Posterior vena cava (tissue), 2 donors: ENCODE results near the gene HIVEP3. TPM values are rescaled to one million over a fixed set of nuclear protein-coding genes. Genes with fewer than 3 reads are reported as not detected.

Experiments
- DNase-seq: peaks from one replicate; pipeline ENCODE4 v3.0.0-alpha.2; 2020; ENCODE audit warnings: low spot score
- intact Hi-C, 2 donors: fragments of 100-400 bp; cut with DNase I; formaldehyde crosslinking; loops; one replicate each; pipeline versions ENCODE4 v1.14.1 to v1.14.2; 2022 to 2023
- total RNA-seq, 2 donors: library from RNA; stranded (reverse); fragmentation: NEBNext Ultra II Directional; extraction: Animal tissue kit (Norgen Biotek cat#: 25700); gene quantifications; one replicate each; pipeline ENCODE4 v1.2.1, GENCODE V29; 2021
- donor health status: DM: yes; HTN: yes; CAD: no.
- donor health status: DM: yes; HTN: yes; CAD: no.

The HIVEP3 gene
- total RNA-seq, 2 donors from 2014 or later = 4.1 to 5.5 TPM

DNA sequence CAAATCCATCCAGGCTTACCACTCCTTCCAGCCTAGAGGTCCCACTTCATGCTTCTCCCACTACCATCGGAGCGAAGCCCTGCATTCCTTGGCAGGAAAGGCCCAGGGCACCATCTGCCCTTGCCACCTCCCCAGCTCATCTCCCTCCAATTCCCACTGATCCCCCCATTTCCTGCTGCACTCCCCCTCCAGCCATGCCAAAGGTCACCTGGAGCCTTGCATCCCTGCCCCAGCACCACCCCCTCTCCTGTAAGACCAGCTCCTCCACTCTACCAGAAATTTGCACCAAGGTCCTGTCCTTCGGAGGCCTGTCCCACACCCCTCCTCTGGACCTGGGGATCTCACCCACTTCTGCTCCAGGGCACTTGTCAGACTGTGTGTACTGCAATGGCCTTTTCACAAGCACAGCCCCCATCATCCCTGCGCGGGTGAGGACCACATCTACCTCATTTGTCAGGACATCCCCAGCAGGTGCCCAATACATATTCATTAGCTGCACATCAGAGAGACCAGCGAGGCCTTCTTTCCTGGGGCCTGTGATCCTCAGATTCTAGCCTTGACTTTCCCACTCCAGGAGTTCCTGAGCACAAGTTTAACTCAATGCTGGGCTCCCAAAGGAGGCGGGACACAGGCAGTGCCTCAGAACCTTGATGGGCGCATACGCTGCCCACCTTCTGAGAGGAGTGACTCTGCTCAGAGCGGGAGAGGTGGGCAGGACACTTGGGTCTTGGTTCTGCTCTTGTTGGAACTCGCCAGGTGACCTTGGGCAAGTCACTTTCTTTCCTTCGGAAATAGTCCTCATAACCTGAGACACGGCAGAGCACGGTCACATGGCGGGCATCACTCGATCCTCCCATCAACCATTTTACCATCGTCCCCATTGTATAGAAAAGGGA lies 384.3 kb downstream of the HIVEP3 start:
- intact Hi-C loops = no loop called here
- peak; percentile 41 for DNase-seq

DNA sequence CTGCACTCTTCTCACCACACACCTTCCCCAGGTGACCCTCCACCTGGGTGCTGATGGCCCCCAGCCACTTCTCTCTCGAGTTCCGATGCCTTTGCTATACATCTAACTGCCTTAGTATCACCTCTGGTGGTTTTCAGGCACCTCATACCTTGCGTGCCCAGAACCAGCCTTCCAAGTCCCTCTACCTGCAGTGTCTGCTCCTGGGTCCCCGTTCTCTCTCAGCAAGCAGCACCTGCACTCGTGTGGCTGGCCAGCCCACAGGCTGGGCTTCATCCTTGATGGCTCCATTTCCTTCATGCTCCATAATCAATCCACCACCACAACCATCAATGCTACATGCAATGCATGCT lies 385.0 kb downstream of the HIVEP3 start:
- intact Hi-C loops = no loop called here
- DNase-seq = peak; percentile 37

DNA sequence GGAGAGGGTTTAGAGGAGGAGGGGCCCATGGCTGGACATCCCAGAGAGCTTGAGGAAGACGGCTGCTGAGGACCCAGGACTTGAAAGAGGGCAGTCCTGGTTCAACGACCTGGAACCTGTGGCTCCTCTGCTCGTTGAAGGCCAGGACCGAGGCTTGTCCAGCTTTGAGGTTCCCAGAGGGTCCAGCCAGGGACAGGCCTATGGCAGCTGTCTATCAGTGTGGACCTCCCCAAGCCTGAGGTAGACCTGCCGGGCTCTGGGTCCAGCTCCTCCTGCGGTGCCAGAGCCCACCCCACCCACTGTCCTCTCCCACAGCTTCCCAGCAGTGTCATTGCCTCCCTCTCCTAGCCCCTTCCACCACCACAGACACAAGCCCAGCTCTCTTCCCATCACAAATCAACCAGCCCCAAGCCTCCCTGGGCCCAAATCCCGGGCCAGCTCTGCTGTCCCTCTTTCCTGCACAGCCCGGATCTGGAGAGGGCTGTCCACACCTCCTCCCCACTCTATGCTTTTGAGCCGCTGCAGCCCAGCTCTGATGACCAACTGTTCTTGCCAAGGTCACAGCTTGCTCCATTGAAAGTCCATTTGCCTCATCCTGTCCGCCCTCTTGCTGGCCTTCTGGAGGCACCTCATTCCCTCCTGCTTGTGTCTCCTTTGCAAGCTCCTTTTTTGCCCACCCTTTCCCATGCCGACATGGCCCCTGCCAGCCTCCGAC lies 385.5 kb downstream of the HIVEP3 start:
- intact Hi-C loops = no loop called here
- DNase-seq = peak; percentile 67

DNA sequence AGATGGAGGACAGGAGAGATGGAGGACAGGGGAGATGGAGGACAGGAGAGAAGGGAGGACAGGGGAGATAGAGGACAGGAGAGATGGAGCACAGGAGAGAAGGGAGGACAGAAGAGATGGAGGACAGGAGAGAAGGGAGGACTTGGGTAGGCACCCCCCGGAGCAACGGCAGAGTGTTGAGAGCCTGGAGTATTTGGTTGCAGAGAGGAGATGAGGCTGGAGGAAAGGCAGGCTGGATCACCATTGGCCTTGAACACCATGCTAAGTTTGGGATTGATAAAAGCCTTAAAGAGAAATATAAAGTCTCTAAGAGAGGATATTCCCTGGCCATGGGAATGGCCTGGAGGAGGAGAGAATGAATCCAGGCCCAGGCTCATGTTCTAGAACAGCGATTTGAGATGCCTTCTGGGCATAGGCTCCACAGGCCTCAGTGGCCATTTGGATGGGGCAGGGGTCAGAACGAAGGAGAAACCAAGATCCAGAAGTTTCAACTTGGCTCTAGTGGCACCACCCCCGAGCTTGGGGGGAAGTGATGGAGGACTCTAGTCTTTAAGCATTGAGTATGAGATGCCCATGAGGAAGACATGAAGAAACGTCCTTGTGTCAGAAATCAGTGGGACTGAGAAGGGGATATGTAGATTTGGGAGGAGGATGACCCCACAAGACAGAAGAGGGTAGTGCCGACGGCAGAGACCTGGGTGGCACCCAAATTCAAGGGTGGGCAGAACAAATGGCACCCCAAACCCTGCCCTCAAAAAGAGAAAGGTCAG lies 386.3 kb downstream of the HIVEP3 start:
- DNase-seq = peak; percentile 50

DNA sequence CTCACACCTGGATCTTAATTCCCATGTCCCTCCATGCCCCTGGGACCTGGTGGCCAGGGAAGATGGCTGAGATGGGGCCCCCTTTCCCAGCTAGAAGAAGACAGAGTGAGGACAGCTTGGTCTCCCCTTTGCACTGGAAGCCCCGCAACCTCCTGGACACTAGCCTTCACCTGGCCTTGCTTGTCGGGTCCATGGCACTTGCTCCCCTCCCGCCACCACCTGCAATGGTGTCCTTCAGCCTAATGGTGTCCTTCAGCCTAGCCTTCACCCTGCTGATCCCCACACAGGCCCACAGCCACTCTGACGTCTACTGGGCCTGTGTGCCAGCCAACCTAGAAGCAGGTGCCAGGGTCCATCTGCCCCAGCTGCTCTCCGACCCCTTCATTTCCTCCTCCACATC lies 388.3 kb downstream of the HIVEP3 start:
- DNase-seq = peak; percentile 26
- intact Hi-C loops = no loop called here

More for the DNA sequence above, 386.3 kb downstream of the HIVEP3 start:
- intact Hi-C loops = no loop called here

DNA sequence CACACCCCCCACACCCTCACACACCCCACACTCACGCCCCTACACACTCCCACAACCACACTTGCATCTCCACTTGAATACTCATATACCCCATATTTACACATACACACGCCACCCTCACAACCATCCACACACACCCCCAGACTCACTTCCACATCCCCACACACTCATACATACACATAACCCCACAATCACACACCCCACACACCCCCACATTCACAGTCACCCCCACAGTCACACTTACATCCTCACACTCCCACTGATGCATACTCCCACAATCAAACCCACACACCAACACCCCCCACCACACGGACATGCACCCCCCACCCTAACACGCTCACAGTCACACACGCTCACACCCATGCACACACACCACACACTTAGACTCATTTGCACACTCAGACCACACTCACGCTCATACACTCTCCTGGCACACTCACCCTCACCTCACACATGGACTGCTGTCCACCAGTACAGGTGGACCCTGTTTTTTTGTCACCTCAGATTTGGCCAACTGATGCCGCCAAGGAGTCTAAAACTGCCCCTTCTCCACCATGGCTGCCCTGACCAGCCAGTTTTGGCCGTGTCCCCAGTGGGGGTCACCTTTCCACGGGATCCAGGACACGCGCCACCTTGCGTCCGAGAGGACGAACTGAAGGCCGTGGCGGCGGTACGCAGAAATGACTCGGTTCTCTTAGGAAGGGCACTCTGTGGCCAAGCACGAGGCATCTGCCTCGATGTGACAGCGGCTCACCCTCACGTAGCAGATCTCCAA lies 388.9 kb downstream of the HIVEP3 start:
- intact Hi-C loops = no loop called here
- peak; percentile 73 for DNase-seq

DNA sequence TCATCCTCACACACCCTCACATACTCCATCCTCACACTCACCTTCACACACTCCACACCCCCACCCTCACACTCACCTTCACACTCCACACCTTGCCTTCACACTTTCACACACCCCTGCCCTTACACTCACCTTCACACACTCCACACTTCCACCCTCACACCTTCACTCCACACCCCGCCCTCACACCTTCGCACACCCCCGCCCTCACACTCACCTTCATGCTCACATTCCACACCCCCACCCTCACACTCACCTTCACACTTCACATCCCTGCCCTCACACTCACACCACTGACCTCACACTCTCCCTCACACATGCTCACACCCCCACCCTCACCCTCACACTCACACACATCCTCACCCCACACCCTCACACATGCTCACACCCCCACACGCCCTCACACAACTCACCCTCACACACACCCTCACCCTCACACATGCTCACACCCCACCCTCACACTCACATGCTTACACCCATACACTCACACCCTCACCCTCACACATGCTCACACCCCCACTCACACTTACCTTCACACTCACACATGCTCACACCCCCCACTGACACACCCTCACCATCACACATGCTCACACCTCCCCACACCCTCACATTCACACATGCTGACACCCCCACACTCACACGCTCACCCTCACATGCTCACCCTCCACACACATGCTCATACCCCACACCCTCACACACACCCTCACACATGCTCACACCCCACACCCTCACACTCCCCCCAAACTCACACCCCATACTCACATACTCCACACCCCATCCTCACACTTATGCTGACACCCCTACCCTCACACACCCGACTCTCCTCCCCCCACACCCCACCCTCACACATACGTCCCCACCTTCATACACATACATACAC lies 389.8 kb downstream of the HIVEP3 start:
- intact Hi-C loops = no loop called here
- DNase-seq = peak; percentile 23

DNA sequence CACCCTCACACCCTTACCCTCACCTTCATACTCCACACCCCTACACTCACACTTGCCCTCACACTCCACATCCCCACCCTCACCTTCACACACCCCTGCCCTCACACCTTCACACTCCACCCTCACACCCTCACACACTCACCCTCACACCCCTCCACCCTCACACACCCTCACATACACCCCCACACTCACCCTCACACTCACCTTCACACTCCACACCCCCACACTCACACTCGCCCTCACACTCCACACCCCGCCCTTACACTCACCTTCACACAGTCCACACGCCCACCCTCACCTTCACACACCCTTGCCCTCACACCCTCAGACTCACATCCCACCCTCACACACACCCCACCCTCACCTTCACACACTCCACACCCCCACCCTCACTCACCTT lies 390.6 kb downstream of the HIVEP3 start:
- intact Hi-C loops = no loop called here
- DNase-seq = peak; percentile 6

DNA sequence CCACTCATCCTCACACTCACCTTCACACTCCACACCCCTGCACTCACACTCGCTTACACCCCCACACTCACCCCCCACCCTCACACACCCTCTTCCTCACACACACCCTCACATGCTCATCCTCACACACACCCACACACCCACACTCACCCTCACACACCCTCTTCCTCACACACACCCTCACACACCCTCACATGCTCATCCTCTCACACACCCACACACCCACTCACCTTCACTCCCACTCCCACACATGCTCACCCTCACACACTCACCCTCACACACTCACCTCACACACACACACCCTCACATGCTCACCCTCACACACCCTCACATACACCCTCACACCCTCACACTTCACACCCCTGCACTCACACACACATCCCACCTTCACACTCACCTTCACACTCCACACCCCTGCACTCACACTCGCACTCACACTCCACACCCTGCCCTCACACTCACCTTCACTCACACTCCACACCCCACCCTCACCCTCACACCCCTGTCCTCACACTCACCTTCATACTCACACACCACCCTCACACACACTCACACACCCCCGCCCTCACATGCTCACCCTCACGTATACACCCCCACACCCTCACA lies 391.7 kb downstream of the HIVEP3 start:
- intact Hi-C loops = no loop called here
- no peak for DNase-seq

DNA sequence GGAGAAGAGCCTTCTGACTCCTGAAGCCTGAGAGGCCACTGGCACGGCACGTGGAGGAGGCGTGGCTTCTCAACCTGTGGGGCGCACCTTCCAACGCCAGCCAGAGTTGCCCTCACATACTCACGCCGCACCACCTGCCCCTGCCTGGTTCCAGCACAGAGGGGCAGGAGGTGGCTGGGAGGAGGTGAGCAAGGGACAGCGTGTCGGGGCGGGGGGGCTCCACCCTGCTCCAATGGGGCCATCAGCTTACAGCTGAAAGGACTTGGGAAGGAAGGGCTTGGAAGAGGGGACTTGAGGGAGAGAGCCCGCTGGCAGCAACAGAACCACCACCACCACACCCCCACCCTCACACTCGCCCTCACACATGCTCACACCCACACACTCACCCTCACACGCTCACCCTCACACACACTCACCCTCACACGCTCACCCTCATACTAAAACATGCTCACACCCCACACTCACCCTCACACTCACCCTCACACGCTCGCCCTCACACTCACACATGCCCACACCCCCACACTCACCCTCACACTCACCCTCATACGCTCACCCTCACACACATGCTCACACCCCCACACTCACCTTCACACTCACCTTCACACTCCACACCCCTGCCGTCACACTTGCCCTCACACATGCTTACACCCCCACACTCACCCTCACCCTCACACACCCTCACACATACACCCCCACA lies 392.7 kb downstream of the HIVEP3 start:
- intact Hi-C loops = no loop called here
- no peak for DNase-seq

DNA sequence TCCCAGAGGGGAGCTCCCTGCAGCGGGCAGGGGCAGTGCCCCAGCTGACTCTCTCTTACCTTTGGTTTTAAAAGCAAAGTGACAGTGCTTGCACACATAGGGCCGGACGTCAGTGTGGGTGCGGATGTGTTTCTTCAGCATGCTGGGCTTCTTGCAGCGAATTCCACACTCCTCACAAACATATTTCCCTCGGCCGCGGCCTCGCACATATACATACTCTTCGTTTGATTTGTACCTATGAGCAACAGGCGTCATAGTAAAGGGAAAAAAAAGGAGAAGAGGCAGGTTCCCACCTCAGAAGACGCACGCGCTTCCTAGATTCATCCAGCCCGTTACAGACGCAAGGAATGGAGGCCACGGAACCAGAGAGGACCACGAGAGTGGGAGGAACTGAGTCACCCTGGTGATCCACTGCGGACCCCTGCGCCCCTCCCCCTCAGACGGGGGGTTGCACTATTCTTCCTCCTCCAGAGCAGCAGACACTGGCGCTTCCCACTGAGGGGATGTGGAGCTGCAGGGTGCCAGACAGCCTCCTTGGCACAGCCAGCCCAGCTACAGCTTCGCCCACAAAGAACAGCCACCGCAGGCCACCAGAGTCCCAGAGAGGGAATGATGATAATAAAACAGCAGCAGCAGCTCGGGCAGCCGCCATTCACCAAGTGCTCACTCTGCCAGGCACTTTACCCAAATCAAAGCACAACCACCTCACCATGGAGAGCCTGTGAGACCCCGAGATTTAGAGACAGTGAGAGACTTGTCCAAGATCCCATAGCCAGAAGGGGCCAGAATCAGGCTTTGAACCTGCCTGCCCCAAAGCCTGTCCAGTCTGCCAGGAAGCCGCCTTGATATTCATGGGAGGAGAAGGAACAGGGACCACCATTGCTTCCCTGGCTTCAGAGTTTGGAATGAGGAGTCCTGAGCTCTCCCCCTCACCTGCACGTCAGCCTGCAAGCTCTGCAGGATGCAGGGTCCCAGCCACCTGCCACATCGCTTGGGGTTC lies 393.7 kb downstream of the HIVEP3 start:
- no peak for DNase-seq
- intact Hi-C loops = no loop called here

DNA sequence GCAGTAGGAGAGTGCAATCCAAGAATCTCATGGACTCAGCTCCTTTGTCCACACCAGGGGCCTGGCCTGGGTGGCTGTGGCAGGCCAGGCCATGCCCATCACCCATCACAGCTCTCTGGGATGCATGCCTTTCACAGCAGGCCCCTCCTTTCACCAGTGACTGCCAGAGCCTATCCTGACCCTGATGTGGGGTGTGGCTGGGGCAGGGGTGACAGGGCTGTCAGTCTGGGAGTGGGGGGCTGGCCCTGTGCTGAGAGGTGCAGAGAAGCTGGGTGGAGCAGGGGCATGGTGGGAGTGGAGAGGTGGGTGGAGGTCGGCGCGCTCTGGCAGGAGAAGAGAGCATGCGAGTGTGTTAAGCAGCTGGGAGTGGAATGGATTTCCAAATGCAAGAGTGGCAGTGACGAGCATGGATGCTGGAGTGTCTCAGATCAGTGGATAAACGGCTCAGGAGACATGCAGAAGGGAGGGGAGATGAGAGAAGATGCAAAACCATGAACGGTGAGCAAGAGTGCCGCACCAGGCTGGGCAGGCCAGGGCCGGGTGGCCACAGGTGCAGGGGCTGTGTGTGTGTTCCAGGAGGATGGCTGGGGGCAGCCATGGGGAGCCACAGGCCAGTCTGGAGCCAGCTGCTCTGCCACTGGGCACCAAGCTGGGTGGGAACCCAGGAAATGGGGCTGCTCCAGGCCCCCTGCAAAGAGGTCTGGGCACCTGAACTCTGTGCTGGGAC lies 394.6 kb downstream of the HIVEP3 start:
- intact Hi-C loops = no loop called here
- no peak for DNase-seq

DNA sequence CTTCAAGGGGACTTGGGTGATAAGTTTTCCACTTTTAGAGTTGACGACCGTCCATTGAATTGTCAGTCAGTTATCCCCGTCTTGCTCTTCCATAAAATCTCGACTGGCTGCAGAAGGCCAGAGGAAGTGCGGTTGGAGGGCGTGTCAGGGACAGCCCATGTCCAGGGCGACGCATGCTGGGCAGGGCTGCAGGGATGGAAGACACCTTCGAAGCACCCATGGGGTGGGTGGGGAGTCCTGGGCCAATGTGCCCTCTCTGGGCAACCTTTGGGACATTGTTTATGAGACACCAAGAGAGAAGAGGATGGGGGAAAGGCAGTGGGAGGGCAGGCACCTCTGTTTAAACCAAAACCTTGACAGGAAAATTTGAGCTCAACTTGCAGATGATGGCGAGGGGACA lies 395.7 kb downstream of the HIVEP3 start:
- DNase-seq = no peak
- intact Hi-C loops = no loop called here

DNA sequence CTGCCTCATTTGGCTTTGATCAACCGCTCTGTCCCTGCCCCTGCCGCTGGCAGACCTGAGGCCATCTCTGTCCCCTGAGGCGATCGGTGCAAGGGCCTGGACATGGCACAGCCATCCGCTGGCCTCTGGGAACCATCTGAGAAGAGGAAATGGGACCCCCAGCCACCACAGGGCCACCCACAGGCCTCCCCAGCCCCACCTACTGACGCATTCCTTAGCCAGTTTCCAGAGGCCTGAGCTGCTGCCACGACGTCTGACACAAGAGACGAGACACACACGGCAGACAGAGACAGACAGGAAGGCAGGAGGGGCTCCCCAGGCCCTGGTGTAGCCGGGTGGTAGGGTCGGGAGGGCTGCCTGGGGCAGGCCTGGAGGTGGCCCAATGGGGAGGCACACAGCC lies 397.0 kb downstream of the HIVEP3 start:
- intact Hi-C loops = no loop called here

DNA sequence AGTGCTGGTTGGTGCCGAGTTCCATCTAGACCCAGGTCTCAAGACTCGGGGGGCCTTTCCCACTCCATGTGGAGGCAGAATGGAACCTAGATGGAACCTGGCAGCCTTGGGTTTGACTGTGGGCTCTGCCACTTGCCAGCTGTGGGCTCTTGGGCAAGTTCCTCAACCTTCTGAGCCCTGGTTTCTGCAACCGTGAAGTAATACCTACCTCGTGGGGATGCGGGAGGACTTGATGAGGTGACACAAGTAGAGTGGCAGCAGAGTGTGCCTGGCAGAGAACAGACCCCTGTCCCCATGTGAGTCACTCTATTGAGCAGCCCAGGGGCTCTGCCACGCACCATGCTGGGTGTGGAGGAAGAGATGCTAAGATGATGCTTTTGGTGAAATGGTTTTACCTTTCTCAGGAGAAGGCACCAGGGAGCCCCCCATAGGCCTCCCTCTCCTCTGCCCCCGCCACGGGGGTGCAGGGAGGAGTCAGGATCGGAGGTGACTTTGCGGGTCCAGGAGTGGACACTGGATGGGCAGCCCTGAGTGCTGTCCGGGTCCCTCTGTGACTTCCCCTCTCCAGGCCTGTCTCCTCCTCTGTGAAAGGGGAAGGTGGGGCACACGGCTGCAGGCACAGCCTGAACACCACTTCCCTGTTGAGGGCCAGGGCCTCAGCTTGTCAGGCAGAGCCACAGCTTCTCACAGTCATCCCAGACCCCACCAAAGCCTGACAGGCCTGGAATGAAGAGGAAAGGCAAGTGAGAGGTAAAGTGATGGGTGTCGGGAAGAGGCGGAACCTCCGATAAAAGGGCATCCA lies 397.6 kb downstream of the HIVEP3 start:
- DNase-seq = no peak
- intact Hi-C loops = no loop called here

More for the DNA sequence above, 397.0 kb downstream of the HIVEP3 start:
- no peak for DNase-seq
